ENCODE results near the gene ESM1. TPM values are rescaled to one million over a fixed set of nuclear protein-coding genes. Genes with fewer than 3 reads are reported as not detected.

Gene ESM1
- total RNA-seq, 1 donor from 2014 or later, result not detected

DNA sequence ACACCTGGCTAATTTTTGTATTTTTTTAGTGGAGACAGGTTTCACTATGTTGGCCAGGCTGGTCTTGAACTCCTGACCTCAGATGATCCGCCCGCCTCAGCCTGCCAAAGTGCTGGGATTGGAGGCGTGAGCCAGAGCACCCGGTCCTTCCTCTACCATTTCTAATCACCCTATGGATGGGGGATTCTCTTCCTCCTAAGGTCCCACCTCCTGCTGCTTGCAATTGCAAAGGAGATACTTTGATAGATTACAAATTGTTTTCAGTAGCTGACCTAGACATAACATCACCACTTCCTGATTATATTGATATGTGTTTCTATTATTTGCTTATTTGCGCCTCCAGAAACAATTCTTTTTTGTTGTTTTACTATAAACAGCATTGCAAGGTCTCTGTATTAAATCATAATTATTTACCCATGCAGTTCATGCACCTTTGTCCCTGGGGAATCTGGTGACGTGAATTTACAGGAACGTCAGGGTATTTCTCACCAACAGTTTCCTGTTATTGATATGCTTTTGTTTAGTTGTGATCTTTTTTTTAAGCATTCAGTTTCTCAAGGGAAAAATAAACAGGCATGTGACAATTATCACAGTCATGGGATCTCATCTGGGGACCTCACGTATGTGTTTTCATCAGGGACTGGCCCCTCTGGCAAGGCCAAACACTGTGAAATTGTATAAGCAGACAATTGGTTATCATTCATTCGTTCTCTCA, 43.2 kb downstream of the ESM1 start:
- no peak for DNase-seq
- Mint-ChIP-seq H3K9me3 (ENCODE audit: unreplicated experiment) (no peaks in the 10 kb centered on the region), H3K27ac (ENCODE audit: unreplicated experiment) (no peak overlapping the region), H3K4me3 (ENCODE audit: unreplicated experiment) (no peak overlapping the region), H3K4me1 (ENCODE audit: low read depth, unreplicated experiment) (no peaks in the 10 kb centered on the region), H3K27me3 (ENCODE audit: unreplicated experiment) (no peaks in the 10 kb centered on the region), H3K36me3 (ENCODE audit: unreplicated experiment) (no peaks in the 10 kb centered on the region)
- TF ChIP-seq, protein P1, sequence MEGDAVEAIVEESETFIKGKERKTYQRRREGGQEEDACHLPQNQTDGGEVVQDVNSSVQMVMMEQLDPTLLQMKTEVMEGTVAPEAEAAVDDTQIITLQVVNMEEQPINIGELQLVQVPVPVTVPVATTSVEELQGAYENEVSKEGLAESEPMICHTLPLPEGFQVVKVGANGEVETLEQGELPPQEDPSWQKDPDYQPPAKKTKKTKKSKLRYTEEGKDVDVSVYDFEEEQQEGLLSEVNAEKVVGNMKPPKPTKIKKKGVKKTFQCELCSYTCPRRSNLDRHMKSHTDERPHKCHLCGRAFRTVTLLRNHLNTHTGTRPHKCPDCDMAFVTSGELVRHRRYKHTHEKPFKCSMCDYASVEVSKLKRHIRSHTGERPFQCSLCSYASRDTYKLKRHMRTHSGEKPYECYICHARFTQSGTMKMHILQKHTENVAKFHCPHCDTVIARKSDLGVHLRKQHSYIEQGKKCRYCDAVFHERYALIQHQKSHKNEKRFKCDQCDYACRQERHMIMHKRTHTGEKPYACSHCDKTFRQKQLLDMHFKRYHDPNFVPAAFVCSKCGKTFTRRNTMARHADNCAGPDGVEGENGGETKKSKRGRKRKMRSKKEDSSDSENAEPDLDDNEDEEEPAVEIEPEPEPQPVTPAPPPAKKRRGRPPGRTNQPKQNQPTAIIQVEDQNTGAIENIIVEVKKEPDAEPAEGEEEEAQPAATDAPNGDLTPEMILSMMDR (IDR thresholded peaks at IDR 0.05; ENCODE audit: partially characterized antibody, unreplicated experiment), result no peak

DNA sequence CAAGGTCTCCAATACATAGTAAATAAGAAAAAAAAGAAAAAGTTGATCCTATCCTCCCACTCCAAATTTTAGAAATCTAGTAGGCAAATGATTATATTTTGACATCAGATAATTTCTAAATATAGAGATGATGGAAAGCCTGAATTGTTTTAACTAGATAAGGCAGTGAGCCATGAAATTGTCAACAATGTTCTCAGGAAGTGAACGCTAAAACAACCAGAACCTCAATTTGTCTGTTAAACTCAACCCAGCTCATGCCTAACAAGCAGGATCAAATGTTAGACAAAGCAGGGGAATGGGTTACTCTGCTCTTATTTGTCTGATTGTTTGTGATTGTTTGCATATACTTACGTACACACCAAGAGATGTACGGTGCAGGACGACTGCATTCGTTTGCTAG, 49.2 kb downstream of the ESM1 start:
- Mint-ChIP-seq H3K4me3 (ENCODE audit: unreplicated experiment) (no peak overlapping the region), H3K9me3 (ENCODE audit: unreplicated experiment) (no peaks in the 10 kb centered on the region), H3K36me3 (ENCODE audit: unreplicated experiment) (no peaks in the 10 kb centered on the region), H3K27ac (ENCODE audit: unreplicated experiment) (no peak overlapping the region), H3K27me3 (ENCODE audit: unreplicated experiment) (peaks cover 2% of the 10 kb centered on the region), H3K4me1 (ENCODE audit: low read depth, unreplicated experiment) (peaks cover 10% of the 10 kb centered on the region)
- TF ChIP-seq, protein P1 (IDR thresholded peaks at IDR 0.05; ENCODE audit: partially characterized antibody, unreplicated experiment), result no peak
- no peak for DNase-seq

DNA sequence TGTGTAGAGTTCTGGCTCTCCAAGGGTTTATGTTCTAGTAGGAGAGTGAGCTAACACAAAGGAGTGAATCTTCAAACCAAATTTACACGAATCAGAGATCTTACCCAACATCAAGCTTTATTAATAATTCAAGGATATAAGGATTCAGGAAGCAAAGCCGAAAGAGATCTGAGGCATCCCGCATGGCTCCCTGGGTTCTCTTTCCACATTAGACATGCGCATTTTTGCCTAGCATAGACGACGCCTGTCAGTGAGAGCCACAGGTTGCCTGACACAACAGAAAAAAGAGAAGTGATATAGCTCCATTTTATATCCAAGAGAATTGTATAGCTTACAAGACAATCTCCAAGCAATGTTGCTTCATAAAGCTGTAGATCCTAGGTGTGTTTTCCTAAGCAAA, 52.6 kb downstream of the ESM1 start:
- no peaks in the 10 kb centered on the region for H3K36me3 Mint-ChIP-seq (ENCODE audit: unreplicated experiment)
- TF ChIP-seq, protein P1 (IDR thresholded peaks at IDR 0.05; ENCODE audit: partially characterized antibody, unreplicated experiment), result no peak
- no peak overlapping the region for H3K27ac Mint-ChIP-seq (ENCODE audit: unreplicated experiment)
- H3K4me1 Mint-ChIP-seq (ENCODE audit: low read depth, unreplicated experiment), result peaks cover 10% of the 10 kb centered on the region
- H3K27me3 Mint-ChIP-seq (ENCODE audit: unreplicated experiment), result peaks cover 2% of the 10 kb centered on the region
- H3K9me3 Mint-ChIP-seq (ENCODE audit: unreplicated experiment), result no peaks in the 10 kb centered on the region
- no peak for DNase-seq
- no peak overlapping the region for H3K4me3 Mint-ChIP-seq (ENCODE audit: unreplicated experiment)

DNA sequence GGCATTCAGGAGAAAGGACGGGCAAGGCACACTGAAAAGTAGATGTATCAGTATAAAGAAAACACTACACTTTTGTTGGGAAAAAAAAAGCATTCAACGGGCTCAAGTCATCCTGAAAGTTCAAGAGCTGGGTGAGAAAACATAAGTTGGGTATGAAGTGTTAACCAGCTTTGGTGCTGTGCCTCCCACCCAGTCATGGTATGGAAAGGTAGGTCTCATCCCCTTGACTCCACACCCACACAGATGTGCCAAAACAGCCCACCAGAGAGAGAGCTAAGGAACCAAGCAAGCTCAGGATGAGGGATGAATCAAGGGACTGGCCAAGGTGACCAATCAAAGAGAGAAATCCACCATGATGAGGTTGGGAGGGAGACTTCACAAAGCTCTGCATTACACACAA, 54.7 kb downstream of the ESM1 start:
- Mint-ChIP-seq H3K4me1 (ENCODE audit: low read depth, unreplicated experiment) (peaks cover 10% of the 10 kb centered on the region), H3K27me3 (ENCODE audit: unreplicated experiment) (peaks cover 2% of the 10 kb centered on the region), H3K4me3 (ENCODE audit: unreplicated experiment) (no peak overlapping the region), H3K9me3 (ENCODE audit: unreplicated experiment) (no peaks in the 10 kb centered on the region), H3K27ac (ENCODE audit: unreplicated experiment) (no peak overlapping the region), H3K36me3 (ENCODE audit: unreplicated experiment) (peaks cover 4% of the 10 kb centered on the region)
- DNase-seq, result no peak
- TF ChIP-seq, protein P1 (IDR thresholded peaks at IDR 0.05; ENCODE audit: partially characterized antibody, unreplicated experiment), result no peak

Other genes starting within 250 kb of the ESM1 start
- gene GZMK, start 38.7 kb upstream of the ESM1 start, total RNA-seq (ENCODE audit: unreplicated experiment), result not detected
- gene GZMA, start 117.1 kb upstream of the ESM1 start, total RNA-seq (ENCODE audit: unreplicated experiment), result not detected
- gene GPX8, start 174.6 kb upstream of the ESM1 start, total RNA-seq (ENCODE audit: unreplicated experiment), result 2.7 TPM
- 0.34 TPM for gene CDC20B, start 187.6 kb upstream of the ESM1 start, total RNA-seq (ENCODE audit: unreplicated experiment)
- not detected for gene MCIDAS, start 241.7 kb upstream of the ESM1 start, total RNA-seq (ENCODE audit: unreplicated experiment)
- not detected for gene CCNO, start 248.0 kb upstream of the ESM1 start, total RNA-seq (ENCODE audit: unreplicated experiment)

All from glutamatergic neuron (in vitro differentiated cells).